ENCODE measurements around the gene MEIOC. TPM values are rescaled to one million over a fixed set of nuclear protein-coding genes. Genes with fewer than 3 reads are reported as not detected.
"Not testable (repeated sequence)": the region's sequence is repeated elsewhere in the genome, so short reads cannot be mapped to it uniquely, and the experiment has no call there.

Gene MEIOC
- 0.20 and 0.61 TPM in 2 replicates for total RNA-seq

DNA sequence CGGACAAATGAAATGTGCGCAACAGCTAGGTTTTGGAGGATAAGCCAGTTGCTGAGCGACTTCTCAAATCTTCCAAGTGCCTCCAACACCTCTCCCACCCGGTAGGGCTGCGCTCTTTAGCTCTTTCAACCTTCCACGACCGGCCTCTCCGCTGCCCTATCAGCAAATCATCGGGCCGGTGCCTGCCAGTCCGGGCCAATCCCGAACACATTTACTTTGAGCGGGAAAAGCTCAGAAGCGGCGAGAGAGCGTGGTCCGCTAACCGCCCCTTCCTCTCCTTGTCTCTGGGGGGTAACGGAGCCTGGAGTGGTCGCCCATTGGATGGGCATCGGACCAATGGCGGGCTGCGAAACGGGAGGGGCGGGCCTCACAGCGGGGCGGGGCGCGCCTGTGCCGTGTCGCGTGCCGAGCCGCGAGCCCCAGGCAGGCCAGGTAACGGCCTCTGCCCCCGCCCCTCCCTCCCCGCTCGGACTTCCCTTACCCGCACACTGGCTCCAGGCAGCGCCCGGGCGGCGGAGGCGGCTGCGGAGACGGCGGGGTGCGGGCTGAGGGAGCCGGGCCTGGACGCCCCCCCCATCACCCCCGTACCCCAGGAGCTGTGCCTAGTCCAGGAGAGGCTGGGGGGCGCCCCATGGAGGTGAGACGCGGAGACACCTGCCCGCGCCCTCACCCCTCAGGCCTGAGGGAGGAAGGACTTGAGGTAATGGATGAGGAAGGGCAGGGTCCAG lies at the start of gene MEIOC:
Gene MEIOC, plus strand, starts transcription at position 486 of the 728 bp plus-strand sequence. Its CDS starts 146 bp downstream, at position 632.
- intact Hi-C loops (cut with micrococcal nuclease), result no loop called here

DNA sequence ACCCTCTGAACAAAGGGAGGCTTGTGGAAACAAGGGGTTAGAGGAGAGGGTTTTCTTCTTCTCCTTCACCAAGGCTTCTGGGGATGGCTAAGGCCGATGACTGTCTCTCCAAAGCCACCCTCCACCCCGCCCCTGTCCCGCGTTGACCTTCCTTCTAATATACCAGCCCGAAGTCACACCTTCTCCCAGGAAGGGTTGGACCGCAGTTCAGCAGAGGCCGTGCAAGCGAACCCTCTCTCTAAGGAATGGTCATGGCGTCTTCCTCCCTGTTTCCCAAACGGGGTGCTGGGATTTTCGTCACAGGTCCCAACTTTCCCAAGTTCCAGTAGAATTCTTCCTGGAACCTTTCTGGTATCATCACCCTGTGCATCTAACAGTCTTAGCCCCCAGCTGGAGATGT lies 49.6 kb upstream of the MEIOC start:
- intact Hi-C loops (cut with micrococcal nuclease), result no loop called here

DNA sequence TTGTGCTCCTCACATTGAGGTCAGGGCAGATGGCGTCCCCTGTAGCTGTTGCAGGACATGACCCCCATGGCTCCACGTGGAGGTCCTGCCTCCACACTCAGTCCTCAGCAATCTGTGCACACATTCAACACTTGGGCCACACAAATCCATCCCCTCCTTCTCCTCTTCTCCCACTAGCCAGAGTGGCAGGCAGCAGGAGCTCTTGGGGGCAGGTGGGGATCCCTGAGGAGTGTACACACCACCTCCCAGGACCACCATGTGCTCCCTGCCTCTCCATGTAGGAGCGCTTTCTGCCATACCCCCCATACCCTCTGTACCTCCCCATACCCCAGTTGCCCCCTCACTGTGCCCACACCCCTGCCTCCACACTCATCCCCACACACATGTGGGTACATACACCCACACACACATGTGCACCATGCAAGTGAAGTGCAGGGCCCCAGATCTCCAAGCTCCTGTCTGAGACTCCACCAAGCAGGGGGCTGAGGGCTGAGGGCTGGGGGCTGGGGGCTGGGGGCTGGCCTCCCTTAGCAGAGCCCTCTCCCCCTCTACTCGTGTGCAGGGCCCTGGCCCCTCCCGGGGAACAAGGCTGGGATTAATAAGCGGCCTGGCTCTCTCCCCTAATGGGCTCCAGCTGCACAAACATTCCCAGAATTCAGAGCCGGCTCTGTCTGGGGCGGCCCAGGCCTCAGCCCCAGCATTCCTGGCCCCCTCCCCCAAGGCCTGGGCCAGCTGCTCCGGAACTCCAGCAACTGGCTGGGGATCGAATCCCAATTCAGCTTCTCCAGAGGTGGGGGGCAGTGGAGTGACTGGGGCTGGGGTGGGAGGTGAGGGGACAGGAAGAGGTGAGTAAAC lies 48.2 kb upstream of the MEIOC start:
- intact Hi-C loops (cut with micrococcal nuclease), result no loop called here

DNA sequence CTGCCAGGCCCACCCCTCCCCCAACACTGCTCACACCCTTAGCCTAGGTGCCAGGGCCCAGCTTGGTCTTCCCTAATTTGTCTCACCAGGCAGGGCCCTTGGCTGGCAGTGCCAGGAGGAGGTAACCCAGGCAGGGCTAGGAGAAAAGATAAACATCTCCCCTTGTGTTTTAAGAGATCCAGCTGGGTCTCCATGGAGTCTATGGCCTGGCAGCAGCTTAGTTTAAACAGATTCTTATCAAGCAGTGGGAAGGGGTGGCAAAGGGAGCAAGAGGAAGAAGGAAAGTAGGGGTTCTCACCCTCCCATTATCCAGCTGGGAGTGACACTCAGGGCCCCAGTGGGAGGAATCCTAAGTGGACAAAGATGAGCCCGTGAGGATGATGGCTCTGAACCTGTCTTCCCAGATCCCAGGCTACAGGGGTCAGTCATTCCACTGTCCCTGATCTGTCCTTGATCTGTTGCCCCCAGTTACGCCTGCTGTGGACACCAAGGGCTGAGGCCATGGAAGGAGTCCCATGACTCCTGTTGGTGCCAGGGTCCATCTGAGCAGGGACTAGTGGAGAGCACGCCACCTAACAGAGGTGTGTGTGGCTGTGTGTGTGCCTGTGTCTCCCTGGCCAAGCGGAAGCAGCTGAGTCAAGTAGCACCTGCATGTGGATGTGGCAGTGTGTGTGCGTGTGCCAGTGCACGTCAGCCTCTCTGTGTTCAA lies 47.4 kb upstream of the MEIOC start:
- intact Hi-C loops (cut with micrococcal nuclease), result no loop called here

DNA sequence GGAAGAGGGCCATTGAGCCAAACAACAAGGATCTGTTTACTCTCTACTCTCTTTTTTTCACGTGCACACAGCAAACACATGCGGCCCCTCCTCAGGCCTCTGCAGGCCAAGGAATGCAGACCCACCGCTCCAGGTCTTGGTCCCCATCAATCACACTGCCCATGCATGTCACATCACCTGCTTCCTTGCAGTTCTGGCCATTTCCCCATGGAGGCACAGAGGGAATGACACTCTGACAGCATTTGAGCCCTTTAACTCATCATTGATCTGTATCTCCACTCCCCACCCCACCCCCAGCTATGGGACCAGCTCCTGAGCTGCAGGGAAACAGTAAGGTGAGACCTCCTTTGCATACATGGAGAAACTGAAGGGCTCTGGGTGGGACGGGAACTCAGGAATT lies 45.9 kb upstream of the MEIOC start:
- intact Hi-C loops (cut with micrococcal nuclease), result no loop called here

DNA sequence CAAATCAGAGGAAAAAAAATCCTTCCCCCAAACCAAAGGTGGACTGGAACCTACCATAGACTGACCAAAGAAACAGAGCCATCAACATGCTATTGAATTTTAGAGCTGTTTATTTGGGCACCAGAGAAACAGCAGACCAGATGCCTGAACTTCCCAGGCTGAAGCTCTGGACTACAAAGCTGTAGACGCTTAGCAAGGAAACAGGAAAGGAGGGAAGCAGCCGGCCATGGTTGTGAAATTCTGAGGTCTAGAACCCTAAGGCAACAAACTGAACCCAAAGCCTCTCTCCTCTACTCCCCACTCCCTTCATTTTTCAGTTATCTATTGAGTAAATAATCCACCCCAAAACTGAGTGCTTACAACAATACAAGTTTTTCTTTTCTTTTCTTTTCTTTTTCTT lies 45.4 kb upstream of the MEIOC start:
- intact Hi-C loops (cut with micrococcal nuclease), result no loop called here

DNA sequence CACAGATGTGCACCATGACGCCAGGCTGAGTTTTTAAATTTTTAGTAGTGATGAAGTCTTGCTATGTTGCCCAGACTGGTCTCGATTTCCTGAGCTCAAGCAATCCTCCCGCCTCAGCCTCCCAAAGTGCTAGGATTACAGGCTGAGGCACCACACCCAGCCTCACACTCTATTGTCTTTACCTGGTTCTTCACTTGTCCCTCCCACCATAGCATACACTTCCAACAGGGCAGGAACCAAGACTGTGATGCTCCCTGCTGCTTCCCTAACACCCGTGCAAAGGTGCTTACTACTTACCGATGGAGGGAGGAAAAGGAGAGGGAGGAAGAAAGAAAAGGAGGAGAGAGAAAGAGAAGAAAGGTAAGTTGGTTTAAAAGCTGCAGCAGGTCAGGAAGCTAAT lies 41.4 kb upstream of the MEIOC start:
- intact Hi-C loops (cut with micrococcal nuclease), result no loop called here

DNA sequence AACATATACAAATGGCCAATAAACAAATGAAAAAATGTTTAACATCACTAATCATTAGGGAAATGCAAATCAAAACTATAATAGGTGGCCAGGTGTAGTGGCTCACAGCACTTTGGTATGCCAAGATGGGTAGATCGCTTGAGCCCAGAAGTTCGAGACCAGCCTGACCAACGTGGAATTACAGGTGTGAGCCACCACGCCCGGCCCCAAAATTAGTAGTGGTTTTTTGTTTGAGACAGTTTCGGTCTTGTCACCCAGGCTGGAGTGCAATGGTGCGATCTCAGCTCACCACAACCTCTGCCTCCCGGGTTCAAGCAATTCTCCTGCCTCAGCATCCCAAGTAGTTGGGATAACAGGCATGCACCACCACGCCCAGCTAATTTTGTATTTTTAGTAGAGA lies 37.6 kb upstream of the MEIOC start:
- intact Hi-C loops (cut with micrococcal nuclease), result not testable (repeated sequence)

DNA sequence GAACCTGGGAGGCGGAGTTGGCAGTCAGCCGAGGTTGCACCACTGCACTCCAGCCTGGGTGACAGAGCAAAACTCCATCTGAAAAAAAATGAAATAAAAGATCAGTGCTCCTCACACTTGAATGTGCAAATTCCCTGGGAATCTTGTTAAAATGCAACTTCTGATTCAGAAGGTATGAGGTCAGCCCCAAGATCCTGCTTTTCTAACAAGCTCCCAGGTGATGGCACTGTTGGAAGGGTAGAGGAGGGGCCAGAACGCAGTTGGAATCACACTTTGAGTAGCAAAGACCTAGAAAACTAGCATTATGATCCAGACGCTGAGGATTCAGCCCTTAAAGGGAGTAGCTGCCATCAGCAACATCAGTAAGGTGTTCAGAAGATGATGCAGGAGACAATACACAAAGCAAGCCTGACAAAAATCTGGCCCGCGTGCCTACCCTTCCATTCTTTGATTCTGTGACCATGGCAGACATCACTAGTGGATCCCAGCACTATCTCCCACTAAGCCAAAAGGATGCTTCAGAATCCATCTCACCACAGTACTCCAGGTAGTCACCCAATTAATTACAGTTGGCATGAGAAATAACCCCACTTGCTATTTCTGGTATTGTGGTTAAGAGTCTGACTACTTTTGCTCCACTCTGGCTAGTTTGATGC lies 33.1 kb upstream of the MEIOC start:
- intact Hi-C loops (cut with micrococcal nuclease), result no loop called here

DNA sequence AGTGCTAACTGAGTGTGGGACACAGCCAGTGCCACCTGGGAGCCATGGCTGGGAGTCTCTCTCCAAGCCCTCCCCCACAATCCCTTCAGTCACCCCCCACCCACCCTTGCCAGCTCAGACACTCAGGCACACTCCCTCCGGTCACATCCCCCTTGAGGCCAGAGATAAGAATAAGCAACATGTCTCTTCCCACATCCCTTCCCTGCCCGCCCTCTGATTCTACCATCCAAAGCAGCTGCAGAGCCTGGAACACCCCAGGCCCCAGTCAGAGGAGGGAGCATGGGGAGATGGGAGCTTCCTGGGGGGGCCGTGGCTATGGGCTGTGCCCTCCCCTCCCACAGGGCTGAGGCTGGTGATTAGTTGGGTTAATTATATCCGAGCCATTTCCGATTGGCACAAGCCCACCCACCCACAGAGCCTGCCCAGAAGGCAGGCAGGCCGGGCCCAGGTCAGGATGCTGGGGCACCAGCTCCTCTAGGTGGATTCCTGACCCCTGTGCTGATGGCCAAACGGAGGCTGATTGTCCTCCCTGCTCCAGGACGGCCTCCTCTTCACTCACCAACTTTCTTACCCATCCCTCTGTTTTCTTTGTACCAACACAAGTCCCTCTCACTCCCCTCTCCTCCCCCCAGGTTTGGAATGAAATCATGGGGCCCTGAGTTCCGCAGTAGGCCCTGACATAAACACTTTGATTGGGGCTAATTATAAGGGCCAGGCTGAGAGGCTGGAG lies 28.6 kb upstream of the MEIOC start:
- intact Hi-C loops (cut with micrococcal nuclease), result no loop called here

DNA sequence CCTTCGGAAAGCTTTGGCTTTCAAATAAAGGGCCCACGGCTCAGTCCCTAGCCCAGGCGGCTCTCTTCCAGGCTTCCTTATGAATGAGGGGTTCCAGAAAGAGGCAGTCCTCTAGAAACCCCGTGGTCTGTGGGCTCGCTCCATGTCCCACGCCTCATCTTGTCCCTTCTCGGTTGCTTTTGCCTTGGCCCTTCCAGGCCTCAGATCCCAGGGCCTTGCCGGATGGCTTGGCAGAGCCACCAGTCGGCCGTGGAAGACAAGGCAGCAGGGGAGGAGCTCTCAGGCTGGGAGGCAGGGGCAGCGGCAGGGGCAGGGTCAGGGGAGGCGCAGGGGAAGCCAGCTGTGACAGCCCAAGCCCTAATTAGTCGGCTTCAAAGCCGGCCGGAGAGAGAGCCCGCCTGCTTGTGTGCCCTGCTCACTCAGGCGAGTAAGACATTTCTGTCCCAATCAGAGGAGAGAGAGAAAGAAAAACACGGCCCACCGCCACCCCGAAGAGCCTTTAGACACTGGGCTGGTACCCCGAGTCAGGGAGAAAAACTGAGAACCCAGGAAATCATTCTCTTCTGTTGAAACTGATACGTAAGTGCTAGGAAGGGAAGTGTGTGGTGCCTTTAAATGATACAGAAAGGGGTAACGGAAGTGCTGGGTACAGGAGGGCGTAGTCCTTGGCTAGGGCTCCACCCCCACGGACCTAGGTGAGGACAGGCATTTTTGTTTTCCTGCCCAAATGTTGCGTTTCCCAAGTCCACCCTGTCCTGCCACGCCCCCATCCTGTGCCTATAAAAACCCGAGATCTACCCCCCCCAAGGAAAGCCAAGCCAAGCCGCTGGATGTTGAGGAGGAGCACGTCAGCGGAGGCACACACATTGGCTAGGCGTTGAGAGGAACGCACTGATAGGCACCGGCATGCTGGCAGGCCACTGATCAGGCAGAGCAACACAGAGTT lies 27.8 kb upstream of the MEIOC start:
- intact Hi-C loops (cut with micrococcal nuclease), result no loop called here

DNA sequence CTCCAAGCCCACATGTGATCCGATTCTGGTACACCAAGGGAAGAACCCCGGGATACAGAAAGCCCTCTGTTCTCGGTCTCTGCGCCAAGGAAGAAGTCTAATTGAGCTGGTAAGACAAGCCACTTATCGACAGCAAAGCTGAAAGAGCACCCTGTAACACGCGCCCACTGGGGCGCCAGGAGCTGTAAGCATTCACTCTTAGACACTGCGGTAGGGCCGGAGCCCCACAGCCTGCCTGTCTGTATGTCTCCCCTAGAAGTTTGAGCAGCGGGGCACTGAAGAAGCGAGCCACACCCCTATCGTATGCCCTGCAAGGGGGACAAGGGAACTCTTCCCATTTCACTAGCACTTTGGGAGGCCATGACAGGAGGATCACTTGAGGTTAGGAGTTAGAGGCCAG lies 27.0 kb upstream of the MEIOC start:
- intact Hi-C loops (cut with micrococcal nuclease), result no loop called here

DNA sequence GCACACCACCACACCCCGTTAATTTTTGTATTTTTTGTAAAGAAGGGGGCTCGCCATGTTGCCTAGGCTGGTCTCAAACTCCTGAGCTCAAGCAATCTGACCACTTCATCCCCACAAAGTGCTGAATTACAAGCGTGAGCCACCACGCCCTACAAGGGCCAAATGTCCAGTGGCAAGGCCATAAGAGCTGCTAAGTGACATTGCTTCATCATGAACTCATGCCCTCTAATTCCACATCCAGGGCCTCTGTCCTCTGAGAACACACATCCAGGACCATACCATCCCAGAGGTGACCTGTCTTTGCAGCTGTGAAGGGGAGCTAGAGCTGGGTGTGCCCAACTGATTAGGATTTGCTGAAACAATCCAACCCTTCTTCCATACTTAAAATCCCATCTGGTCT lies 25.6 kb upstream of the MEIOC start:
- intact Hi-C loops (cut with micrococcal nuclease), result no loop called here

DNA sequence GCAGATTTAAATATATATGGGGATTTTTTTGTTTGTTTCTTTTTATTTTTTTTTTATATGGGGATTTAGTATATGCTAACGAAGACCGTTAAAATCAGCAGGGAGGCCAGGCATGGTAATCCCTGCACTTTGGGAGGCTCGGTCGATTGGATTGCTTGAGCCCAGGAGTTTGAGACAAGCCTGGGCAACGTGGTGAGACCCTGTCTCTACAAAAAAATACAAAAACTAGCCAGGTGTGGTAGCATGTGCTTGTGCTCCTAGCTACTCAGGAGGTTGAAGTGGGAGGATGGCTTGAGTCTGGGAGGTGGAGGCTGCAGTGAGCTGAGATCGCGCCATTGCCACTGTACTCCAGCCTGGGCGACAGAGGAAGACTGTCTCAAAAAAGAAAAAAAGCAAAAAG lies 22.3 kb upstream of the MEIOC start:
- intact Hi-C loops (cut with micrococcal nuclease), result no loop called here

DNA sequence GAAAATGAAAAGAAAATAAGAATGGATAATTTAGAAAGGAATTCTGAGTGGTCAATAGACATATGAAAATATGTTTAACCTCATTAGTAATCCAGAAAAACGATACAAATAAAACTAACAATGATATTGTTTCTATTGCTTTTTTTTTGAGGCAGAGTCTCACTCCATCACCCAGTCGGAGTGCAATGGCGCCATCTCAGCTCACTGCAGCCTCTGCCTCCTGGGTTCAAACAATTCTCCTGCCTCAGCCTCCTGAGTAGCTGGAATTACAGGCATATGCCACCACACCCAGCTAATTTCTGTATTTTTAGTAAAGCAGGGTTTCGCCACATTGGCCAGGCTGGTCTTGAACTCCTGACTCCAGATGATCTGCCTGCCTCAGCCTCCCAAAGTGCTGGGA lies 21.9 kb upstream of the MEIOC start:
- intact Hi-C loops (cut with micrococcal nuclease), result not testable (repeated sequence)

DNA sequence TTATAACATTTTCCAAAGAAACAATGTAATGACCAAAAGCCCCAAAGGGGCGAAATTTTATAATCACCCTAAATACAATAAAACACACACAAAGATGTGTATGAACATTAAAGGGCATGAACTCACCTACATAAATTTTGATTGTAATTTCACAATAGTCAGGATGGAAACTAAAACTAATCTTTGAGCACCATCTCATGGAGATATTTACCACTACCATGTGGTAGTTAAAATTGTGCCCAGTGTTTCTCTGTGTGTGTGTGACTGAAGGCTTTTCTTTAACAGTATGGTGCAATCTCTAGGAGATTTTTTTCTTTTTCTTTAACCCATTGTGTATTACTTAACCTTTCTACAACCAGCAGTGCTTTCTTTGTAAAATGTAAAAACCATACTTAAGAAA lies 19.7 kb upstream of the MEIOC start:
- intact Hi-C loops (cut with micrococcal nuclease), result no loop called here

DNA sequence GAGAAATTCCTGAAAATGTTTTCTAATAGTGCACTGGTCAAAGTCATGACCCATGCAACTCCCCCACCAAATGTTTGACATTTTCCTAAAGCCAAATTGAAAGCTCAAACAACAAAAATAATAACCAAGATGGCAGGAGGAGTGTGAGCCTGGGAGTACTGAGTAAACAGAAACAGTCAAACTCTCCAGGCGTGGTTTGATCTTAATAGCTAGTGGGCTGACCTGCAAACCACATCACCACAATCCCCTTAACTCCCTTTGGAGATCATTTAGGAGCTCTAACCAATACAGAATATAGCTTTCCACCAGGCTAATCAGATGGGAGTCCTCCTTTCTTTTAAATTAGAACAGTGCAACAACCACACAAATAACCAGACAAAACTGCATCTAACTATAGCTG lies 19.2 kb upstream of the MEIOC start:
- intact Hi-C loops (cut with micrococcal nuclease), result no loop called here

DNA sequence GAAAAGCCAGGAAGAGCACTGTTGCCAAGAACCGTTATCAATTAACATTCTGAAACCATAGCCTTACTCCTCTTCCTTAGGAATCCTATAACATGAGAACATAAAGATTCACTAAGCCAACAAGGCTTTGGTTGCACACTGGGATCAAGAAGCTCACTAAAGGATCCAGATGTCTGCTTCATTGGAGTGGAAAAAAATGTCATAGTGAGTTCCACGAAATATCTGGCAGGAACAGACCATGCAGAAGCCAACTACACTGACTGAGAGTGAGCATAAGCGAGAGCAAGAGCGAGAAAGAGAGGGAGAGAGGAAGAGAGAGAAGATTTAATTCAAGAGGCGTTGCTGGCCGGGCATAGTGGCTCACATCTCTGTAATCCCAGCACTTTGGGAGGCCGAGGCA lies 13.4 kb upstream of the MEIOC start:
- intact Hi-C loops (cut with micrococcal nuclease), result no loop called here

DNA sequence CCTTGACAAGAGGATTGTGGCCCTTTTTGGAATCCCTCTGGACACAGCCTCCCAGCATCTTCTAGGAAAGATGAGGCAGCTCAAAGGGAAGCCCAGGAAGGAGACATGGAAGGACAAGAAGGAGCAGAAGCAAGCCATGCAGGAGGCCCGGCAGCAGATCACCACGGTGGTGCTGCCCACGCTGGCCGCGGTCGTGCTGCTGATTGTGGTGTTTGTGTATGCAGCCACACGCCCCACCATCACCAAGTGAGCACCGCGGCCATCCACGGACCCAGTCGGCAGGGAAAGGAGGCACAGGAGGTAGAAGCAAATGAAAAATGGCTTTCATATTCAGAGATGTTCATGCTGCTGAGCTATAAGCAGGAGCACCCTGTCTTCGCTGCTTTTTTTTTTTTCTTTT lies 10.9 kb upstream of the MEIOC start:
- intact Hi-C loops (cut with micrococcal nuclease), result no loop called here

DNA sequence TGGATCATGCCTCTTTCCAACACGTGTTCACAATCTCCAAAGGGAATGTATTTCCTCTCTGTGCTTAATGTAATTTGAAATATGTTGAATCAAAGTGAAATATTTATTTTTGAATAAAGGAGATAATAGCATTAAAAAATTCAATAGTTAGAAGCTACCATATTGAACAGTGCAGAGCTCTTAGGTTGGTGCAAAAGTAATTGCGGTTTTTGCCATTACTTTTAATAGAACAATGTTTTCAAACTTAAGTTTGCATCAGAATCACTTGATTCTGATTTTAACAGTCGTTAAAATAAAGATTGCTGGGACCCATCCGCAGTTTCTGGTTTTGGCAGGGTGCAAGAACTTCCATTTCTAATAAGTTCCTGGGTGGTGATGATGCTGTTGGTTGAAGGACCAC lies 10.0 kb upstream of the MEIOC start:
- intact Hi-C loops (cut with micrococcal nuclease), result no loop called here

Data from T-helper 2 cell treated with Interferon-gamma antibody and Interleukin-4, amounts not matched to agents 100 ng/mL and 5 ng/mL, for 36 hours (primary cell).